ENCODE measurements around the gene PRDM15.

The PRDM15 gene

DNA sequence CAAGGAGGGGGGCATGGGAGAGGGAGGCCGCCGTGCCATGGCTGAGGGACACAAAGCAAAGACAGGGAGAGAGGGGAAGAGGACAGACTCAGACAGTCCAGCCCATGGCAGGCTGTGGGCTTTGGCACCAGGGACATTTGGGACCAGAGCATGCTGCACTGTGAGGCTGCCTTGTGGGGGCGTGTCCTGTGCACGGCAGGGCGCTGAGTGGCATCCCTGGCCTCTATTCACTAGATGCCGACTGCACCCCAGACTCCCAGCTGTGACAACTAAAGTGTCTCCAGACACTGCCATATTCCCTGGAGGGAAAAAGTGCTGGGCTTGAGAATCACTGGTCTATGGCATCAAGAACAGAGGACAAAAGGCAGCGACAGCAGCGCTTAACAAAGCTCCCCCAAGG is 18.6 kb upstream of the PRDM15 start:
- no peak for DNase-seq
- no CpG with 5 or more reads among the region's 8 CpGs for WGBS (ENCODE audit: extremely low coverage, insufficient coverage, insufficient read length)
- no peak overlapping the region for H2AK5ac ChIP-seq (ENCODE audit: low read length)
- peaks cover 3% of the 10 kb centered on the region for H3K79me1 ChIP-seq (ENCODE audit: low read length)
- no peak overlapping the region for H3K4me3 ChIP-seq (ENCODE audit: low read depth, low read length)
- H4K12ac ChIP-seq (ENCODE audit: low read depth, low read length) = no peak overlapping the region
- H2BK12ac ChIP-seq (ENCODE audit: low read length) = no peak overlapping the region
- no peak overlapping the region for H3K27ac ChIP-seq (ENCODE audit: low read depth, low read length)
- no peak overlapping the region for H3K23ac ChIP-seq (ENCODE audit: low read length)
- no peak overlapping the region for H2BK5ac ChIP-seq (ENCODE audit: low read depth, low read length, poor library complexity)
- H3K4me2 ChIP-seq (ENCODE audit: low read length) = no peak overlapping the region
- no peaks in the 10 kb centered on the region for H3K9me3 ChIP-seq (ENCODE audit: insufficient read depth, low read depth, low read length)
- no peak overlapping the region for H4K8ac ChIP-seq (ENCODE audit: low read depth, low read length)
- H3K18ac ChIP-seq (ENCODE audit: low read length) = no peak overlapping the region
- H2AFZ ChIP-seq (ENCODE audit: insufficient read depth, low read length, poor library complexity) = no peak overlapping the region
- no peak overlapping the region for H4K91ac ChIP-seq (ENCODE audit: low read depth, low read length)
- H3K14ac ChIP-seq (ENCODE audit: low read length) = no peak overlapping the region
- H3K27me3 ChIP-seq (ENCODE audit: insufficient read depth, low read length) = no peaks in the 10 kb centered on the region
- no peaks in the 10 kb centered on the region for H3K79me2 ChIP-seq (ENCODE audit: control insufficient read depth, insufficient read depth, low read length, poor library complexity)
- no peak overlapping the region for H3K4ac ChIP-seq (ENCODE audit: low read depth, low read length)
- no peak overlapping the region for H3K9ac ChIP-seq (ENCODE audit: low read length)
- H3K4me1 ChIP-seq (ENCODE audit: control insufficient read depth in 1 of 2, insufficient read depth in 2 of 2, low read length in 2 of 2) = peaks cover 13 to 28% of the 10 kb centered on the region in 2 experiments
- no peaks in the 10 kb centered on the region for H3K36me3 ChIP-seq (ENCODE audit: control insufficient read depth in 1 of 2, insufficient read depth in 2 of 2, low read length in 2 of 2)
- H2BK120ac ChIP-seq (ENCODE audit: insufficient read depth, low read length, poor library complexity) = no peak overlapping the region

DNA sequence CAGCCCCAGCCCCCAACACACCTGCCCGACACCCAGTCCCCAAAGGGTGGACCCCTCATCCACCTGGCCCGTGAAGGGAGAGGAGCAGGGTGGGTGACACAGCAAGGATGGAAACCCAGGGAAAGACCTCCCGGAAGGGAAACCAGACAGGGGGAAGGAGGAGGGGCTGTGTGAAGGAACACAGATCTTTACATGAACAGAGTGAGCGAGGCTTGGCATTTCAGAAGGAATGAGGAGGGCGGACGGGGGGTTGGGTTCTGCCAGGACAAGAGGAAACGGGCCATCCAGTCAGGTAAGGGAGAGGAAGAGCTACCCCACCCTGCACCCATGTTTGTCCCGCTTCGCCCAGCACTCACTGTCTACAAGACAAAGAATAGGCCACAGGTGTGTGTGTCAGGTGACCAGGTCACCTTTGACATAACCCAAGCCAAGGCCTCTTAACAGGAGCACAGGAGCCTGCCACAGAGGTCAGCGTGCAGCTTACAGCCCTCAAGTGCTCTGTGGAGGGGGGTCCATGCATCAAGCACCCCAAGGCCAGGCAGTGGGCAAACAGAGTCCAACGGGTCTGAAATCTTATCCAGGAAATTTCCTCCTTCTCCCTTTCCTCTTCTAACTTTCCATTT is 18.0 kb upstream of the PRDM15 start:
- H3K4ac ChIP-seq (ENCODE audit: low read depth, low read length) = no peak overlapping the region
- H3K4me2 ChIP-seq (ENCODE audit: low read length) = no peak overlapping the region
- H3K4me1 ChIP-seq (ENCODE audit: control insufficient read depth in 1 of 2, insufficient read depth in 2 of 2, low read length in 2 of 2) = peaks cover 13 to 28% of the 10 kb centered on the region in 2 experiments
- H2BK5ac ChIP-seq (ENCODE audit: low read depth, low read length, poor library complexity) = no peak overlapping the region
- no peak overlapping the region for H2AFZ ChIP-seq (ENCODE audit: insufficient read depth, low read length, poor library complexity)
- H3K79me1 ChIP-seq (ENCODE audit: low read length) = peaks cover 3% of the 10 kb centered on the region
- WGBS (ENCODE audit: extremely low coverage, insufficient coverage, insufficient read length) = no CpG with 5 or more reads among the region's 11 CpGs
- H2BK12ac ChIP-seq (ENCODE audit: low read length) = no peak overlapping the region
- H3K23ac ChIP-seq (ENCODE audit: low read length) = no peak overlapping the region
- no peak overlapping the region for H4K12ac ChIP-seq (ENCODE audit: low read depth, low read length)
- H2AK5ac ChIP-seq (ENCODE audit: low read length) = no peak overlapping the region
- H3K18ac ChIP-seq (ENCODE audit: low read length) = no peak overlapping the region
- no peak overlapping the region for H3K14ac ChIP-seq (ENCODE audit: low read length)
- H2BK120ac ChIP-seq (ENCODE audit: insufficient read depth, low read length, poor library complexity) = no peak overlapping the region
- H3K36me3 ChIP-seq (ENCODE audit: control insufficient read depth in 1 of 2, insufficient read depth in 2 of 2, low read length in 2 of 2) = no peaks in the 10 kb centered on the region
- no peaks in the 10 kb centered on the region for H3K27me3 ChIP-seq (ENCODE audit: insufficient read depth, low read length)
- H3K9me3 ChIP-seq (ENCODE audit: insufficient read depth, low read depth, low read length) = no peaks in the 10 kb centered on the region
- DNase-seq = no peak
- peak overlapping the region; percentile 36 for H3K9ac ChIP-seq (ENCODE audit: low read length)
- no peak overlapping the region for H4K91ac ChIP-seq (ENCODE audit: low read depth, low read length)
- H4K8ac ChIP-seq (ENCODE audit: low read depth, low read length) = no peak overlapping the region
- H3K4me3 ChIP-seq (ENCODE audit: low read depth, low read length) = no peak overlapping the region
- no peak overlapping the region for H3K27ac ChIP-seq (ENCODE audit: low read depth, low read length)
- H3K79me2 ChIP-seq (ENCODE audit: control insufficient read depth, insufficient read depth, low read length, poor library complexity) = no peaks in the 10 kb centered on the region

DNA sequence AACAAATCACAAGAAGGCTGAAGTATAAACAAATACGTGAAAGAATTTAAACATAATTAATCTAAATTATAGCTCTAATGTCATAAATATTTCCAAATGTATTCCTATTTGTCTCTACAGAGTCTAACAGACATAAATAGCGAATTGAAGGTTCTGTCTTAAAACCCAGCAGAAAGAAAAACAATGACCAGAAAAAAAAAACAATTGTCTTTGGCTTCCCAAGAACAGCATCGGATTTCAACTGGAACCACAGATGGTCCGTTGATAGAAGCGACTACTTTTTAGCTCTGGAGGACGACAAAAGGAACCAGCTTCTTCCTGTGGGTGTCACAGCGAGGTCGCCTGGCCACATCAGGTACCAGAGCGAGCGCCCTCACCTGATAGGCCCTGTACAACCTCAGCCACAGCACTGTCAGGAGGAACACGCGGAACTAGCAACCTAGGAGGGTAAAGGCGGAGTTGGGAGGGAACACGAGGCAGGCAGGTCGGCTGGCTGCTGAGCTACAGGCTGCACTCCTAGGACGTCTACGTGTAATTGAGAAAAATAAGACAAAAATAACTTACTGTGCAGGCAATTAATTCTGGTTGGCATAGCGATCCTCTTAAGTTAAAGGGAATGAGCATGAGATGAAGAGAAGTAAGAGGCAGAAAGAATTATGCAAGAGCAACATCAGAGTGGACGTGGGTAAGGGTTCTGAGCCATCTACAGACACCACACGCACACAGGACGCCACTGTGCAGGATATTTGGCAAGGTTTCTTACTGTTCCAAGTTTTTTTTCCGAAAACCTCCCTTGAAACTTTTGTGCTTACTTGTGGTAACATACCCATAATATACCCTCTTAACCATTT is 16.7 kb upstream of the PRDM15 start:
- Histone ChIP-seq H3K27me3 (ENCODE audit: insufficient read depth, low read length) (no peaks in the 10 kb centered on the region), H2BK120ac (ENCODE audit: insufficient read depth, low read length, poor library complexity) (peak overlapping the region; percentile 37), H2AK5ac (ENCODE audit: low read length) (no peak overlapping the region), H3K4me2 (ENCODE audit: low read length) (no peak overlapping the region), H4K91ac (ENCODE audit: low read depth, low read length) (no peak overlapping the region), H3K79me1 (ENCODE audit: low read length) (peaks cover 3% of the 10 kb centered on the region), H3K23ac (ENCODE audit: low read length) (no peak overlapping the region), H3K9ac (ENCODE audit: low read length) (no peak overlapping the region), H3K27ac (ENCODE audit: low read depth, low read length) (no peak overlapping the region), H3K9me3 (ENCODE audit: insufficient read depth, low read depth, low read length) (no peaks in the 10 kb centered on the region), H2BK5ac (ENCODE audit: low read depth, low read length, poor library complexity) (no peak overlapping the region), H3K4me1 (ENCODE audit: control insufficient read depth in 1 of 2, insufficient read depth in 2 of 2, low read length in 2 of 2) (peaks cover 17 to 31% of the 10 kb centered on the region in 2 experiments), H3K79me2 (ENCODE audit: control insufficient read depth, insufficient read depth, low read length, poor library complexity) (no peaks in the 10 kb centered on the region), H4K12ac (ENCODE audit: low read depth, low read length) (no peak overlapping the region), H3K14ac (ENCODE audit: low read length) (peak overlapping the region; percentile 17), H2AFZ (ENCODE audit: insufficient read depth, low read length, poor library complexity) (peak overlapping the region; percentile 59), H3K4ac (ENCODE audit: low read depth, low read length) (no peak overlapping the region), H2BK12ac (ENCODE audit: low read length) (no peak overlapping the region), H3K18ac (ENCODE audit: low read length) (no peak overlapping the region), H3K4me3 (ENCODE audit: low read depth, low read length) (no peak overlapping the region), H3K36me3 (ENCODE audit: control insufficient read depth in 1 of 2, insufficient read depth in 2 of 2, low read length in 2 of 2) (no peaks in the 10 kb centered on the region), H4K8ac (ENCODE audit: low read depth, low read length) (no peak overlapping the region)
- no CpG with 5 or more reads among the region's 22 CpGs for WGBS (ENCODE audit: extremely low coverage, insufficient coverage, insufficient read length)
- no peak for DNase-seq

DNA sequence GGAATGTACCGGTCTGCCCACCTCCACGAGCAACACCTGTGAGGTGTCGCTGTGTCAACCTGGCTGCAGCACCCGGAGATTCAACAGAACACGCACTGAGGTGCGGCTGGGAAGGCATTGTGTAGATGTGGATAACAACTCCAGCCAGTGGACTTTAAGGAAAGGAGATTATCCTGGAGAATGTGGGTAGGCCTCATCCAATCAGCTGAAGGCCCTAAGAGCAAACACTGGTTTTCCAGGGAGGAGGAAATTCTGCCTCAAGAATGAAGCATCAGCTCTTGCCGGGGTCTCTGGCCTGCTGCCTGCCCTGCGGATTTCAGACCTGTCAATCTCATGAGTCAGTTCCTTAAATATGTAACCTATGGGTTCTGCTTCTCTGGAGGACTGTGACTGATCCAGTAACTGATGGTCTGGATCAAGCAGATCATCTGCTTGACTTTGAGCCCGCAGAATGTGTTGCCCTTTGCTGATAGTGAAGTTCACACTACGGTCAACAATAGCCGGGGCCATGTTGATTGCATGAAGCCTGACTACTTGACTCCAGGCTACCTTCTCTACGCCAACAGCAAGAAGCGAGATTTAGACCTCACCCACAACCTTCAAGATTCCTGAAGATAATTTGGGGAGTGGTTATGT is 15.9 kb upstream of the PRDM15 start:
- Histone ChIP-seq H2BK5ac (ENCODE audit: low read depth, low read length, poor library complexity) (no peak overlapping the region), H3K18ac (ENCODE audit: low read length) (no peak overlapping the region), H3K14ac (ENCODE audit: low read length) (no peak overlapping the region), H4K12ac (ENCODE audit: low read depth, low read length) (no peak overlapping the region), H3K27me3 (ENCODE audit: insufficient read depth, low read length) (no peaks in the 10 kb centered on the region), H3K36me3 (ENCODE audit: control insufficient read depth in 1 of 2, insufficient read depth in 2 of 2, low read length in 2 of 2) (no peaks in the 10 kb centered on the region), H2BK120ac (ENCODE audit: insufficient read depth, low read length, poor library complexity) (no peak overlapping the region), H4K91ac (ENCODE audit: low read depth, low read length) (no peak overlapping the region), H3K9me3 (ENCODE audit: insufficient read depth, low read depth, low read length) (no peaks in the 10 kb centered on the region), H3K27ac (ENCODE audit: low read depth, low read length) (peak overlapping the region; percentile 15), H3K4me3 (ENCODE audit: low read depth, low read length) (no peak overlapping the region), H3K4me2 (ENCODE audit: low read length) (no peak overlapping the region), H2AFZ (ENCODE audit: insufficient read depth, low read length, poor library complexity) (no peak overlapping the region), H3K9ac (ENCODE audit: low read length) (no peak overlapping the region), H3K23ac (ENCODE audit: low read length) (no peak overlapping the region), H3K79me2 (ENCODE audit: control insufficient read depth, insufficient read depth, low read length, poor library complexity) (no peaks in the 10 kb centered on the region), H3K79me1 (ENCODE audit: low read length) (peaks cover 3% of the 10 kb centered on the region), H2AK5ac (ENCODE audit: low read length) (no peak overlapping the region), H3K4me1 (ENCODE audit: control insufficient read depth in 1 of 2, insufficient read depth in 2 of 2, low read length in 2 of 2) (peaks cover 17 to 31% of the 10 kb centered on the region in 2 experiments), H4K8ac (ENCODE audit: low read depth, low read length) (no peak overlapping the region), H3K4ac (ENCODE audit: low read depth, low read length) (no peak overlapping the region), H2BK12ac (ENCODE audit: low read length) (no peak overlapping the region)
- DNase-seq = peak; percentile 71 to 80
- no CpG with 5 or more reads among the region's 13 CpGs for WGBS (ENCODE audit: extremely low coverage, insufficient coverage, insufficient read length)
